SK-MEL-5 (cell line): ENCODE measurements around the gene ACE2. TPM values are rescaled to one million over a fixed set of nuclear protein-coding genes. Genes with fewer than 3 reads are reported as not detected.
"Not testable (repeated sequence)": the region's sequence is repeated elsewhere in the genome, so short reads cannot be mapped to it uniquely, and the experiment has no call there.

Experiments
- DNase-seq: peaks from one replicate; pipeline ENCODE4 v3.0.0-alpha.2; 2016; ENCODE audit warnings: low read depth, low spot score
- in situ Hi-C: cut with HindIII; loops from 2 replicates; pipeline ENCODE4 v1.10.0; 2016; ENCODE audit warnings: low sequenced_read_pairs, high pct_unique_total_duplicates, low pct_unique_long_range_greater_than_20kb
- polyA plus RNA-seq, 2 experiments: library from polyadenylated mRNA; depleted of rRNA; stranded (reverse); fragments of >200 nt; gene quantifications; 2 replicates each; pipeline ENCODE4 v1.2.3, GENCODE V29; 2015
- total RNA-seq: library from RNA; depleted of rRNA; stranded (reverse); fragments of >200 nt; shearing (Covaris generic); gene quantifications from 2 replicates; pipeline ENCODE4 v1.2.3, GENCODE V29; 2014; rRNA removed

ACE2 gene
- 0.05 TPM in 1 of 2 replicates, not detected in the other for total RNA-seq
- polyA plus RNA-seq (2015; cell fraction: cytosol; rRNA removed) = 0.05 and 0.20 TPM in 2 replicates
- not detected in 2 replicates for polyA plus RNA-seq (2015; cell fraction: nucleus; rRNA removed)

DNA sequence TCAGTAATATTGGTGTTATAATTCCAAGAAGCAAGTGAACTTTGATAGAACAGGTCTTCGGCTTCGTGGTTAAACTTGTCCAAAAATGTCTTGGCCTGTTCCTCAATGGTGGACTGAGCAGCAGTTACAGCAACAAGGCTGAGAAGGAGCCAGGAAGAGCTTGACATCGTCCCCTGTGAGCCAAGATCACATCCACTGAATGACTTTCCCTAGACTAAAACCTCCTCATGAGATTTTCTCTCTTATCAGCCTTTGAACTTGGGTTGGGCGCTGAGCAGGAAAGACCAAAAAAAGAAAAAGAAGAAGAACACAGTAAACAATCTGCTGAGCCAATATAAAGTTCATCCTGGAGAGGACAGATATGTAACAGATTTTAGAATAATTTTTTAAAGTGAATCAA lies at the start of gene ACE2:
ACE2 (minus strand) TSS at position 216 of the 400 bp plus-strand sequence; CDS start at position 167, 49 bp downstream.
- no peak for DNase-seq
- in situ Hi-C loops = no loop called here

DNA sequence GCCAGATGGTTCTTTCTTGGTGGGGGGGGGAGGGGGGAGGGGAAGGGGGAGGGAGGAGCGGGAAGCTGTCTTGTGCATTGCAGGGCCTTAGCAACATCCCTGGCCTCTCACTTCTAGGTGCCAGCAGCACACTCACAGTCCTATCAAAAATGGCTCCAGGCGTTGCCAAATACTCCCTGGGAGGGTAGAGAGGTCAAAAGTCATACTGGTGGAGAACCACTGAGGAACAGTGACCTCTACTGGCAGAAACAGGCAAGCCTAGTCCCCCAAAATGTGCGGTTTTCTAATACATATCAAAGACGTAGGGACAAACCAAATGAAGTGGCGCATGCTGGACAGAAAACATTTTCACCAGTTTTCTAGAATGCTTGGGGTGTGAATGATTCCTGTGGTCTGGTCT lies 46.8 kb upstream of the ACE2 start:
- DNase-seq, in situ Hi-C loops: not testable (repeated sequence)

DNA sequence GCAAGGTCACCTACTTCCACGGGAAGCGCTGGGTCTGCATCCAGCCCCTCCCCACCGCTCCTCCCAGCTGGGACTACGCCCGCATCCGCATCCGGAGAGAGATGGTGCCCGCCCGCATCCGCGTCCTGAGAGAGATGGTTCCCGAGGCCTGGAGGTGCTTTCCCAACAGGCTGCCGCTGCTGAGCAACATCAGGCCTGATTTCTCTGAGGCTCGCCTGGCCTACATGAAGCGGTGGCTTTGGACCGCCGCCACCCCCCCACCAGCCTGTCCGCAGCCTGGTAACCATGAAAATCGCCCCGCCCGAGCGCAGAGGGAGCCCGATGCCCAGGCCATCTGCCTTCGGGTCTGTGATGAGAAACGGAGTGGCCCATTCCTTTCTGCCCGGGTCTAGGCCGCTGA lies 45.8 kb upstream of the ACE2 start:
- in situ Hi-C loops = no loop called here

DNA sequence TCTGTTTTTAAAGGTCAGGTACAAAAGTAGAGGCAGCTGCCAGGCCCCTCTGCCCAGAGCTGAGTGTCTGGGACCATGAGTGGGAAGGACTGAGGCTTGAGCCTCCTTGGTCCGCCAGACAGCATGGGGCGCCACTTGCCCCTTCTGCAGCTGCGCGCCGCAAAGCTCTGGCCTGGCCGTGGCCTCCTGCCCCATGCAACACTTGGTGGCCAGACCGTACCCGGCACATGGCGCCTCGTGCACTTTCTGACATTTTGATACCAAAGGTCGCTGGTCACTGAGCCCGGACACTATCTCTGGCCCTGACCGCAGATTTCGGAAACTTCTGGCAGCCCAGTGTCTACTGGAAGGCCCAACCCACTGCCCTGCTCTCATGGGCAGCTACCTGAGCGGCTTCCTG lies 45.3 kb upstream of the ACE2 start:
- no peak for DNase-seq

More for the DNA sequence above, 45.8 kb upstream of the ACE2 start:
- DNase-seq = no peak

DNA sequence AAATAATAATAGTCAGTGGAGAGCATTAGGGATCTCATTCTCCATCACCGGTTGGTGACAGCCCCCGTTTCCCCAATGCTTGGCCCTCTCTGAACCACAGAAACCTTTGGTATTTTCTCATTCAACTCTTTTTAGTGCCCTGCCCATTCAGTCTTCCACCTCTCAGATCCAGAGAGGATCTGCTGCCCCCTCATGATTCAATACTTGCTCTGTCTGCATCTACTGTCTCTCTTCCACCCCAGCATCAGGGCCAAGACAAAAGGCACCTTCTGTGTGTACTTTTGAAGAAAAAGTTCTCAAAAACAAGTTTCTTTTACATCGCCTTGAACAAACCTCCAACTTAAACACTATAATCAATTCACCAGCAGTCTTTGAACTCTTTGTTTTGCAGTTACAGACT lies 44.5 kb upstream of the ACE2 start:
- peak; percentile 60 for DNase-seq
- in situ Hi-C loops = no loop called here

More for the DNA sequence above, 45.3 kb upstream of the ACE2 start:
- in situ Hi-C loops = no loop called here

DNA sequence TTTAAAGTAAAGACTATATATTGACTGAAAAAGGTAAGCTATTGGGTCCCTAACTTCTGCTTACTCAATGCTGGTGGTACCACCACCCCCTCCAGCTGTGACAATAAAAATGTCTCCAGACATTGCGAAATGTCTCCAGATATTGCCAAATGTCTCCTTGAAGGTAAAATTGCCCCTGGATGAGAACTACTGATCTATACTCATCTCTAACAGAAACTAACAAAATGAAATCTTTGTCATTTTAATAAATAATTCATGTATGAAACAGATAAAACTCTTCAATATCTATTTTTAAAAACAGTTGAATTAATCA lies 43.8 kb upstream of the ACE2 start:
- no peak for DNase-seq
- in situ Hi-C loops = no loop called here

DNA sequence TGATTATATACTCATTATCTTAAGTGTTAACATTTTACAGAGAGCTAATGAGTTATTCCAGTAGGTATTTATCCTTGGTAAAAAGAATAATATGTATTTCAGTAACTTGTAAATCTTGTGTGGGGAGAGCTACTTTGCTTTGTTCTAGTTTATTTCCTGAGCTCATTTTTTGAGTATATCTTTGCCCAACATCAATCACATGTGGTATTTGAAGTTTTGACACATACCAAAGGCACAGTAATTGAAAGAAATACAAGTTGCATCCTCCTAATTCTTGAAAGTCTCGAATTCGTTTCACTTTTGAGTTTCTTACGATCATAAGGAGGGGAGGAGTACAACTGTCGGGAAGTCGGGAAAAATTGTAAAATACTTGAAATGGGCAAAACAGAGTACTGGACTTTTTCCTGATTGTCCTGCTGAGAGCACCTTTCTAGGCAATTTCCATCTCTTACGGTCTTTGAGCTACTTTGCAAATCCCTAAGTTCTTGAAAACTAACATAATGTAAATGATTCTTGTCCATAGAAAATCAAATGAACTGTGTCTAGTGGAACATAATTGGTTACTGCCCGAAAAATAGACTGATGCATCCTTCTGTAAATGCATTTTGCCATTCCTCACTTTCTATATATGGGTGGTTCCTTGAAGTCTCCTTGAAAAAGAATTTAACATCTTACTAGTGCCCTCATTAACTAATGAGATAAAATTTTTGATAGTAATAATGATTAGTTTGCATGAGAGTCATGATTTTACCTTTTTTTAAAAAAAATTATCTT lies 43.2 kb upstream of the ACE2 start:
- in situ Hi-C loops = no loop called here
- DNase-seq = no peak

DNA sequence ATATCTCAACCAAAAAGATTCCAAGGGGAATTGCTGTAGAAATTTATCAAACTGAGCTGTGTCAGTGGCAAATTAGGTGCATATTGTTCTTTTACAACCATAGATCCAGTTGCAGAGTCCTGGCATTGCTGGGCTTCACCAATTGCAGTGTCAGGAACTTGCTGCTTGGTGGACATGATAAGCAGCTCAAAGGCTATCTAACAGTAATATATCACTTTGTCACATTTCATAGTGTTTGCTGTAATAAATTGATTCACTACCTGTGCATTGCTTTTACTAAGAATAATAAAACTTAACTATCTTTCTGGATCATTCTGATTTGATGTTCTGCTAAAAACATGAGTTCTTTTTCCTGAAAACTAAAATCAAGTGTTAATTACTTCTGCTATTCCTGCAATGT lies 30.9 kb upstream of the ACE2 start:
- in situ Hi-C loops = no loop called here
- no peak for DNase-seq

DNA sequence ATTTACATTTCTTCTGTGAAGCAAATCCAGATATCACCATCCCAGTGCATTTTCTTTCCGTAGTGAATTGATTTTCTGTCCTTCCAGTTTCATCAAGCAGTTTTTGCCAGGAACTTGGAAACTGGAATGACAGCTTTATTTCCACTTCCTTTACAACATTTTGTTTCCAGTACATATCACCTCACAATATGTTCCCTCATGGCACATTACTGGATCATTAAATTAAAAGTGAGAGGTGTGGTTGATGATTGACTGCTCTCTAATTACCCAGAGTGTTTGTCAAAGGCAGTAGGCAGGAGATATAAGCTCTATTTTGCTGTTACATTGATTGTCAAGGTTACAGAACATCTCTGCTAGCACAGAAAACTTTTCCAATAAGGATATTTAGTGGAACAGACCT lies 22.3 kb upstream of the ACE2 start:
- in situ Hi-C loops = no loop called here
- no peak for DNase-seq

DNA sequence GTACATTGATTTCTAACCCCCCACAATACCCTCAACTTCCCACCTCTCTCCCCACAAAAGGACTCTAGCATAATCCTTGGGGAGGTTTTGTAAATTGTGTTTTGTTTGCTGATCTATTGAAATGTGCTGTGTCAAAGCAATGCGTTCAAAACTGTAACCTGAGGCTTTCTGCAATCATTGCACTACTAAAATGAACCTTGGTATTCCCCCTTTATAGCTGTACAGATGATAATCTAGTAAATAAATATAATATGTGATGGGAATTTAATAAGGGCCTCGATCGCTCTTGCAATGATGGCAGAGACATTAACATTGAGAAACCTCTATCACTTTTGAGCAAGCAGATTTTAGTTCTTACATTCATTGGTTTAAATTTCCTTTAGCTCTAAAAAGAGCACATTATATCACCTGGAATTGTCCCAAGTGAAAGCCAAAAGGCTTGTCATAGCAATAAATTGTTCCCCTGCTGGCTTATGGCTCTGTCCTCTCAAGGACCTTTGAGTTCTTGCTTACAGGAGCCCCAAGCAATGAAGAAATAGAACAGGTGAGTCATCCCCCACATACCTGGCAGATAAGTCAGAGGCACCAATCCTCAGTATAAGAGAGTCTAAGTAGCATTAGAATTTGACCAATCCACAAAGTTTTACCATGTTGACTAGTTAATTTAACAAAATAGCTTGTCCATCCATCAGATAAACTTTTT lies 18.4 kb upstream of the ACE2 start:
- in situ Hi-C loops = no loop called here
- DNase-seq = no peak

DNA sequence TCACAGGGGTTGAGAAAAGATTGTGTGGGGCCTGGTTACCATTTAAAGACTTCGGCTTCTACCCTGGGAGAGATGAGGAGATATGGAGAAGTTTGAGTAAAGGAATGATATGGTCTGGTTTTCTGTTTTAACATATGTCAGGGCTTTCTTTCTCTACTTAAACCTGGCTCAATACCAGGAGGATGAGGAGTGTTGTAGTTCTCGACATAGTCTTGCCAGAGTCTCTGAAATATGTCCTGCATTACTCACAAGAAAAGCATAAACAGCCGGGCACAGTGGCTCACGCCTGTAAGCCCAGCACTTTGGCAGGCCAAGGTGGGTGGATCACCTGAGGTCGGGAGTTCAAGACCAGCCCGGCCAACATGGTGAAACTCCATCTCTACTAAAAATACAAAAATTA lies 16.4 kb upstream of the ACE2 start:
- in situ Hi-C loops = no loop called here
- no peak for DNase-seq

DNA sequence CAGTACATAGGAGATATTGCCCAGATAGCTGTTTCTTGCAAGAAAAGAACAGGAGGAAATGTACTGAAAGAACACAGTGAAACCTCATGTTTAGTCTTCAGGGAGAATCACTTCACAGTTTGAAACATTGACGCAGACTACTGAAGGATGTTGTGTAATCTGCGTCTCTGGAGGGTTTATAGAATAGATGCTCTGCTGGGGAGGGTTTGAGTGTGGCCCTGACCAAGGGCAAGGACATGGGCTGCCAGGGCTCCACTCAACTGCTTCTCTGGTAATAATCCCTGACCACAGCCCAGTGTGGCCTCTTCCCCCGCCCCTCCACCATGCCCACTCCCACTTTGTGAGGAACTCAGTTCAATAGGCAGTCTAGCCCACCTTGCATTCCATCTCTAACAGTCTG lies 15.8 kb upstream of the ACE2 start:
- in situ Hi-C loops = no loop called here
- peak; percentile 78 for DNase-seq

DNA sequence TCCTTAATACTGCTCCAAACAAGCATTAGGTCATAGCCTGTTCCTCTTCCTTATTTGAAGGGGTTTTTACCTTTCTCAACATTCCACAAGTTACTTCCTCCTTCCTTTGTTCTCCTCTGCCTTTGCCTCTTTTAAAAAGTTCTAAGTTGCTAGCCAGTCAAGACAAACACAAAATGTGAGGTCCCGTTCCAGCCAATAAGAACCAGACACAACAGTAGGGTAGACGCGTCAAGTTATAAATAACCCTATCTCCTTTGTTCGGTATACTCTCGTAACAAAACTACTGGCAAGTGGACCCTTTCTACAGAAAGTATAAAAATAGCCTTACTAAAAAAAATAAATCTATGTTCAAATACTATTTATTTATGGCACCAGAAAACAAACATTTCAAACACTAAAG lies 6.3 kb upstream of the ACE2 start:
- in situ Hi-C loops = no loop called here

DNA sequence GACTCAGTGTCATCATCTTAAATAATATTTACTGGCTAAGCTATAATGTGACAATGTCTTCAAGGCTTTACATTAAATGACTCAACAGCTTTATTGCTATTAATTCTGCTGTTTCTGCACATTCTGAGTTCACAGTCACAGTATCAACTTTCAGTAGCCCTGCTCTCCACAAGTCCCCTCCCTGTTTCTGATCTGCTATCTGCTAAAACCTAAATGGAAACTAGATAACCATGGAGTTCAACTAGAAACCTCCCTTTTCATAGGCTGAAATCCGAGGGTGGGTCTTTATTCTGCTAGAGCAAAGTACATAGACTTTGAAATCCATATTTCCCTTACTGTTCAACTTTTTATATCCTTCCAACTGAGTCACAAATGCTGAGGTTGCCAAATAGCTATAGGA lies 5.4 kb upstream of the ACE2 start:
- DNase-seq = no peak
- in situ Hi-C loops = no loop called here

More for the DNA sequence above, 6.3 kb upstream of the ACE2 start:
- no peak for DNase-seq

DNA sequence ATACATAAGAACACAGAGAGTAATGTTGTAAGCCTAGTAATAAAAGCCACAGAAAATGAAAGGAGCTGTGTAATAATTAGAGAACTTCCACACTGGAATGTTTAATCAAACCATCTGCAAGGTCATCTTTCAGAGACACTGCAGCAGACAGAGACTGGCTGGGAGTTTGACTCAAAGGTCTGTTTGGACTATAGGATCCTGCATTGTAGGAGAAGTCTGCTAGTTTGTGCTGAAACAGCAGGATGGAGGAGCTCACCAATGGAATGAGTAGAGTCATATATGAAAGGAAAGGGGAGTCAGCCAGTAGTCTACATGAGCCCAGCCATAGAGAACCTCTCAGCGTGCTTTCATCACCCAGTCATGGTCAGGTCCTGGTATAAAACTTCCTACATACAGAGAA lies 4.5 kb upstream of the ACE2 start:
- in situ Hi-C loops = no loop called here
- no peak for DNase-seq

DNA sequence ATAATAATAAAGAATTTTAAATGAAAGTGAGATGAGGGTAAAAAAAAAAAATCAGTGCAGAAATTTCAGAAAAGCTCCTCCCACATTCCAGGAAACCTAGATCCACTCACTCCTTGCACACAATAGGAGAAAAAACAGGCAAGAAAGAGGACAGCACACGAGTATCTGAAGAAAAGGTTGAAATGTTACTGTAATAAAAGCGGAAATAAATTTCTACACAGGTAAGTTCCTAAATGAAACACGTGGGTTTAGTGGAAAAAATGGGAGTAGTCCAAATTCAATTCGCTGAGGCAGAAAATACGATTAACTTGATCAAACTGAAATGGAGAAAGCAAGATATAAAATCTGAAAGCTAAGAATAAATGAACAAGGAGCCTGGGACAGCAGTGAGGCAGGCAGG lies 2.0 kb upstream of the ACE2 start:
- in situ Hi-C loops = no loop called here
- DNase-seq = no peak

DNA sequence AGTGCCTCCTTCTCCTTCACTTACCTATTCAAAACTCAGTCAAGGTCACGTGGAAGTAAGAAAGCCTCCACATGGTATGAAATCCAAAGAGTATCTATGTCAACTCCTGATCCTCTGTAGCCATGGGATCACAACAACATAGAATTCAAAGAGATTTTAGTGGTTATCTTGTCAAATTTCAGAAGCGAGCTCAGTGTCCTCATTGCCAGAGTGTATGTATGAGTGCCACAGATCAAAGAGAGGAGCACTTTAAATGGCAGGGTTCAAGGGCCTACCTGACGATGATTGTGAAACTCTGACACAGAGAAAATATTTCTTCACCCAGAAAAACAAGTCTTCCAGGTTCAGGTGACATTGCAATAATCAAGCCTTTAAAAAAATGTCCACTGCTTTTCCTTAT lies 1.2 kb upstream of the ACE2 start:
- in situ Hi-C loops = no loop called here

DNA sequence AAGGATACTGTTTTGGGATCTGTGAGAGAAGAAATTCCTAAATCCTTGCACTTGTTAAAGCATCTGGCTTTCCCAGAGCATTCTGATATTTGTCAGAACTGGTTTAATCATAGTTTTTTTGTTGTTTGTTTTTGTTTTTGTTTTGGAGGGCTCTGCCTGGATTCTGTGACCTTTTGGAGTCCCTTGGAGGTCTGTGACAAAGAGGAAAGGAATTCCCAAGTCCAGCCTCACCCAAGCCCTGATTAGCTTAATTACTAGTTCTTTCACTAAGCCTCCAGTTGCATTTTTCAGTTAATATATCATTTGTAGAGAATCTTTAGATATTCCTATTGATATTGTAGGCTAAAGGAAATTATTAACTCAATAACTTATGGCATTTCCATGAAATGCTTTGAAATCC lies 711 bp downstream of the ACE2 start:
- no peak for DNase-seq
- in situ Hi-C loops = no loop called here

More for the DNA sequence above, 1.2 kb upstream of the ACE2 start:
- DNase-seq = no peak

DNA sequence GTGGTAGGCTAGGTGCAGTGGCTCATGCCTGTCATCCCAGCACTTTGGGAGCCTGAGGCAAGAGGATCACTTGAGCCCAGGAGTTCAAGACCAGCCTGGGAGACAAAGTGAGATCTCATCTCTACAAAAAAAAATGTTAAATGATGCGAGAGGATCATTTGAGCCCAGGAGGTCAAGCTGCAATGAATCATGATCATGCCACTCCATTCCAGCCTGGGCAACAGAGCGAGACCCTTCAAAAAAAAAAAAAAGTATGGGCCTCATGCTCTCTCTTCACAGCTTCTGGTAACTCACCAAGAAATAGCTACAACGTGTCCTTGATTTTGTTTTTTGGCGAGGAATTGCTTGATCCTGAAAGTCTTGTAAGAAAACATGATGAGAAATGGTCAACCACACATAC lies 1.3 kb downstream of the ACE2 start:
- no peak for DNase-seq
- in situ Hi-C loops = no loop called here
